ENCODE results near the gene ABI3. TPM values are rescaled to one million over a fixed set of nuclear protein-coding genes. Genes with fewer than 3 reads are reported as not detected.
A peak's percentile ranks its signal among the peaks of the same experiment; 100 is the strongest.

Gene ABI3
- total and polyA plus RNA-seq, 11 donors = 3.3 to 16.1 (median 6.4) TPM

DNA sequence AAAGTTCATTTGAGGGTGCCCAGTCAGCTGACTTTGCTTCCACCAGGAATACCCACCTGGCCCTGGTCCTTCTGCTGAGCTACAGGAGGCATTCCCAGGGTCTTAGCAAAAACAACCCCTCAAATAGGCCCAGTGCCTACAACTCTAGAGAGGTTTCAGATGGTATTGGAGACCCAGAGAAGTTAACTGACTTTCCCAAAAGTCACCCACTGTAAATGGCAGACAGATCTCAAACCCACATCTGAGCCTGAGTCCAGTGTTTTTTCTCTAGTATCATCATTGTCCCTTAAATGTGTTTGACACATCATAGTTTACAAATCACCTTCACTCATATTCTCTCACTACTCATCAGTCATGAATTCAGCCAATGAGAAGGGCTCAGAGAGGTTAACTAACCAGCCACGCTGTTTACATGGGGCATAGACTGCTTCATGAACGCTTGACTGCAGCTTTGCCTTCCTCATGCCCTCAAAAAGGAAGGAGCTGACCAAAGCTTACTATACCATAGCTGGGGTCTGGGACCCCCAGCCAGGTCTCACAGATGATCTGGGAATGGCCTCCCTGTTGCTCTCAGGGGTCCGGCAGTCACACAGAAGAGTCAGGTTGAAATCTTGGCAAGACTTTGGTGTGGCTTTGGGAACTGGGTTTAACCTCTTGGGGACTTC is 16.4 kb downstream of the ABI3 start:
- no peak overlapping the region for H3K4me3 ChIP-seq
- WGBS, 4 donors = 68 to 85% (median 77%) methylated on average over 3 of the region's 3 CpGs
- no peak overlapping the region for H3K27ac ChIP-seq
- no peaks in the 10 kb centered on the region for H3K9me3 ChIP-seq
- ATAC-seq (no peak), DNase-seq (no peak)
- intact Hi-C loops (cut with DNase I) = loop anchor here (1.0 to 10.0 kb wide), 13 partner anchors 18 to 168 kb away; no protein-coding TSS in a partner anchor
- TF ChIP-seq, protein P1, sequence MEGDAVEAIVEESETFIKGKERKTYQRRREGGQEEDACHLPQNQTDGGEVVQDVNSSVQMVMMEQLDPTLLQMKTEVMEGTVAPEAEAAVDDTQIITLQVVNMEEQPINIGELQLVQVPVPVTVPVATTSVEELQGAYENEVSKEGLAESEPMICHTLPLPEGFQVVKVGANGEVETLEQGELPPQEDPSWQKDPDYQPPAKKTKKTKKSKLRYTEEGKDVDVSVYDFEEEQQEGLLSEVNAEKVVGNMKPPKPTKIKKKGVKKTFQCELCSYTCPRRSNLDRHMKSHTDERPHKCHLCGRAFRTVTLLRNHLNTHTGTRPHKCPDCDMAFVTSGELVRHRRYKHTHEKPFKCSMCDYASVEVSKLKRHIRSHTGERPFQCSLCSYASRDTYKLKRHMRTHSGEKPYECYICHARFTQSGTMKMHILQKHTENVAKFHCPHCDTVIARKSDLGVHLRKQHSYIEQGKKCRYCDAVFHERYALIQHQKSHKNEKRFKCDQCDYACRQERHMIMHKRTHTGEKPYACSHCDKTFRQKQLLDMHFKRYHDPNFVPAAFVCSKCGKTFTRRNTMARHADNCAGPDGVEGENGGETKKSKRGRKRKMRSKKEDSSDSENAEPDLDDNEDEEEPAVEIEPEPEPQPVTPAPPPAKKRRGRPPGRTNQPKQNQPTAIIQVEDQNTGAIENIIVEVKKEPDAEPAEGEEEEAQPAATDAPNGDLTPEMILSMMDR (IDR thresholded peaks at IDR 0.05) = no peak
- no peak for TF ChIP-seq POLR2A (IDR thresholded peaks at IDR 0.05)
- peaks cover 11 to 38% (median 26%) of the 10 kb centered on the region in 9 donors for H3K27me3 ChIP-seq
- peaks cover 0 to 54% (median 30%) of the 10 kb centered on the region in 12 donors for H3K4me1 ChIP-seq
- peaks cover 0 to 5% (median 0%) of the 10 kb centered on the region in 9 donors for H3K36me3 ChIP-seq

- Histone ChIP-seq H3K36me3 (peaks cover 0 to under 1% (median 0%) of the 10 kb centered on the region in 9 donors), H3K27me3 (peaks cover 11 to 36% (median 26%) of the 10 kb centered on the region in 9 donors), H3K4me1 (peaks cover 0 to 53% (median 30%) of the 10 kb centered on the region in 12 donors), H3K9me3 (no peaks in the 10 kb centered on the region), H3K27ac (no peak overlapping the region), H3K4me3 (no peak overlapping the region)
- 12 to 29% (median 21%) methylated on average over 5 of the region's 5 CpGs for WGBS, 4 donors
- no peak for TF ChIP-seq POLR2A (IDR thresholded peaks at IDR 0.05)
- TF ChIP-seq, protein P1 (IDR thresholded peaks at IDR 0.05) = peak; percentile 71 to 88 (median 82)
- DNase-seq (peak; percentile 67 to 86 (median 76)), ATAC-seq (peak in 3 of 4 donors; percentile 46 to 53 (median 52))
- intact Hi-C loops (cut with DNase I) = loop anchor here (1.0 to 10.0 kb wide), 13 partner anchors 19 to 167 kb away; no protein-coding TSS in a partner anchor
These were observed 17.1 kb downstream of the ABI3 start for GRCh38 chr17:49227436-49228261.

DNA sequence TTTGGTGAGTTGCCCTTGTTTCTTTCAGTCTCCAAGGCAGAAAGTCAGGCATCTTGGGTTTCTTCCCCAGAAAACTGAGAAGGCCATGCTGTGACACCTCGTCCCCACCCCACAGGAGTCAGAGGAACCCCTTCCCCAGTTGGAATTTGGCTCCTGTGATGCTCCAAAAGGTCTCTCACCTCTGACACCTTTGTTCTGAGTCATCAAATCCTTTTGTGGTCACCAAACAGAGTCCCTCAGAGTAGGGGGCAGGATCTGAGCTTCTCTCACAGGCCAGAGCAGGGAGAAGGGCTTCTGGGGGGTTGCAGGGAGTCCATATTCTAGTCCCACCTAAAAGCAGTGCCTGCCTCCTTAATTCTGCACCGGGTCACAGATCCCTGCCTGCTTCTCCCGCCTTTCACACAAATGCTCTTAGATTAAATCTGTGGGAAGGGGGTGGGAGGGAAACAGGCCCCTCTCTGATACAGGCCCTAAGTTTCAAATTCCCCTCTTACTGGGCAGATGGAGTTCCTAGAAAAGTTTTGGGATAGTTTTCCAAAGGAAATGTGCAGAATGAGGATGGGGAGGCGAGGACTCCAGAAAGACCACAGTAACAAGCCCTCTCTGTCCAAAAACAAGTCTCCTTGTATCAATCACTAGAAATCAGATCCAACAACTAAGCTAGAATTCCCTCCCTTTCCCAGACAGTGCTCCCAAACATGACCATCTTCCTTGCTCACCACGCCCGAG is 18.7 kb downstream of the ABI3 start:
- 64 to 69% (median 66%) methylated on average over 6 of the region's 6 CpGs for WGBS, 4 donors
- intact Hi-C loops (cut with DNase I) = loop anchor here in 9 of 10 donors (5.0 to 10.0 kb wide), 9 partner anchors 37 to 166 kb away; no protein-coding TSS in a partner anchor
- no peak for DNase-seq
- TF ChIP-seq, protein P1 (IDR thresholded peaks at IDR 0.05) = no peak
- TF ChIP-seq POLR2A (IDR thresholded peaks at IDR 0.05) = no peak
- no peaks in the 10 kb centered on the region for H3K36me3 ChIP-seq
- H3K27ac ChIP-seq = no peak overlapping the region
- H3K4me3 ChIP-seq = peak overlapping the region in 9 of 12 donors; percentile 39 to 75 (median 69)
- ATAC-seq = no peak
- no peaks in the 10 kb centered on the region for H3K9me3 ChIP-seq
- peaks cover 6 to 21% (median 13%) of the 10 kb centered on the region in 9 donors for H3K27me3 ChIP-seq
- peaks cover 0 to 37% (median 19%) of the 10 kb centered on the region in 12 donors for H3K4me1 ChIP-seq
